OCI-M2 (cell line): Measurements from ENCODE around the gene SETD5.
"Not testable (repeated sequence)": the region's sequence is repeated elsewhere in the genome, so short reads cannot be mapped to it uniquely, and the experiment has no call there.

Source experiments
- DNase-seq: peaks from one replicate; lab custom pipeline; 2025; ENCODE audit not compliant: unreplicated experiment; lab: John Stamatoyannopoulos, UW

SETD5 gene

DNA sequence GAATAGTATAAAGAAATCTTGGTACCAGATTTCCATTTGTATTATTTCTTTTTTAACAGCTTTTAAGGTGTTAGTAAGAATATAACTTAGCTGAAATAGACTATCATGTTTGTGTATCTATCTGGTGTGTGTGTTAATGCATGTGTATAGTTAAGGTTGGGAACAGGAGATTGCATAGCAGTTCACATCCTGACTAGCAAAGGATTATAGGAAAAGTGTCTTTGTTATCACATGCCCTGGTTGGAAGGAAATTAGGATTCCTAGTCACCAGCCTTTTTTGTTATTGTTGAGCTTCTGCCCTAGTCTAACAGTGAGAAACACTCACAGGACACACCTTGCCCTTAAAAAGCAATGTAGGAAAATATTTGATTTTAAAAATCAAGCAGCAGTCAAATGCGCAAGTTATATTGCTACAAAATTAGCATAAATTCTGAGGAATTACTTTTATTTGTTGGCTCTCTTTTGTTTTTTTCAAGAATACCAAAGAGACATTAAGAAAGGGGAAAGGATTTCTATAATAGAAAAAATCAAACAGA lies 58.2 kb downstream of the SETD5 start:
- DNase-seq: no peak

DNA sequence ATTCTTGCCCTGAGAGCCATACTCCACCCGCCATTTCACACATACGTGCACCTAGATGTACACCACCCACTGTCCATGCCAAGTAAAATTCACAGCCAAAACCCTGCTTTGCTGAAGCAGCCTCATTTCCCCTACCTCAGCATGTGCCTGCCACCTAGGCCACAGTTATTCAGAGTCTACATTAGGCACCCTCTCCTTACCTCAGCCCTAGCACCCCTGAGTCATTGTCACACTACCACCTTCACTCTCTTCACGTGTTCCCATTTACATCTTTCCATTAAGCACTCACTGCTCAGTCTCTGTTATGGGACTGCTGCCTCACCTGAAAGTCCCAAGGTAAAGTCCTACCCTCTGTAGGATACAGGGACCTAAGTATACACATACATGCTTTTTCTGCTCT lies 70.0 kb downstream of the SETD5 start:
- no peak for DNase-seq

DNA sequence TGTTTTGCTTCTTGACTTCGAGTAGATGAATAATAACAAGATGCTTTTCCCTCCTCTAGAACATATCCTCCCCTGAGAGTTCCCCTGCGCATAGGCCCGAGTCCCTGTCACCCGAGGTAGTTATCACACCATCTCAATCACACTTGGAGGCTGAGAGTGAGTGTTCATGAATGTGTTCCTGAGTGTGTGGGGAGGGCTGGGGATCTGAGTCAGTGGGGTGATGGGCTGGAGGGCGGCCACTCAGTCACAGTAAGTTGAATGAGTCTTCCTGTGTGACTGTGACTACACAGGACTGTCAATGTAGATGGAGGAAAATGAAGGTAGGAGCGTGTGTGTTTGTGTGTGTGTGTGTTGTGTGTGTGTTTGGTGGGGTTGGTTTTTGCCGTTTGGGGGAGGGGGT lies 71.0 kb downstream of the SETD5 start:
- no peak for DNase-seq

DNA sequence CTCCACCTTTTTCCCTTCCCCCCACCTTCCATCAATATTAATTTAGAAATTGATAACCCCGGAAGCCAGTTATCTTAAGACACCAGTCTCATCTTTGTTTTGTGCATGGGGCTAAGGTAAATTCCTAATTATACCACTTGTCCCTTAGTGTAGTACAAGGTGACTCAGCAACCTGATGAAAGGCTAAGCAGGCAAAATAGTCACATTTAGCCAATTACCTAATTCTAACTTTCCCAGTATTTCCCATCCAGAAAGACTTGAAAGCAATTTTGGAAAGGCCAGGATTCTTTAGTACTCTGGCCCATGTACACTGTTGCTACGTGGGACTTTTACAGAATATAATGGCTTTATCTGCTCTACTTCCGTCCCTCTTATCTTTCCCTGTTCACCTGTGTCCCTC lies 72.6 kb downstream of the SETD5 start:
- DNase-seq: no peak

DNA sequence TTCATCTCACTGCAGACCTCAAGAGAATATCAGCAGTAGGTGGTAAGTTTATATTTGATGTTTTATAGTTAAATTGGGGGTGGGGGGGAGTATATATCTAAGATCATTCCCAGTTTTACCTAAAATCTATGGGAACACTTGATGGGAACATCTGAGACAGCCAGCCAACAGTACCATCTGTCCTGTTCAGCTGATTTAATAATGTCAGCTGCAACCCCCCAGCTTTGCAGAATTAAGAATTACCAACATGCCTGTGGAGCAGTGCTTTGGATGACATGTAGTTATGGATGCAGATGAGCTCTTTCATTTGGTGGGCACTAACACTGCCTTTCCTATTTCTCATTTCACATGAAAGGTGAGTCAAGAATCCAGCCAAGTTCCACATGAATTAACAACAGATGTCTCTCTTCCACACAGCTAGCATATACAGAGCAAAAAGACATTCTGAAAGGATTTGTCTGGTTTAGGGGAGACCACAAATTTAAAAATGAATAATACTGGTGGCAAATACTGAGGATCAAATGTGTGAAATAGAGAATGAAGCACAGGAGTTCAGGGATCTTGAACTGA lies 76.2 kb downstream of the SETD5 start:
- DNase-seq: no peak

DNA sequence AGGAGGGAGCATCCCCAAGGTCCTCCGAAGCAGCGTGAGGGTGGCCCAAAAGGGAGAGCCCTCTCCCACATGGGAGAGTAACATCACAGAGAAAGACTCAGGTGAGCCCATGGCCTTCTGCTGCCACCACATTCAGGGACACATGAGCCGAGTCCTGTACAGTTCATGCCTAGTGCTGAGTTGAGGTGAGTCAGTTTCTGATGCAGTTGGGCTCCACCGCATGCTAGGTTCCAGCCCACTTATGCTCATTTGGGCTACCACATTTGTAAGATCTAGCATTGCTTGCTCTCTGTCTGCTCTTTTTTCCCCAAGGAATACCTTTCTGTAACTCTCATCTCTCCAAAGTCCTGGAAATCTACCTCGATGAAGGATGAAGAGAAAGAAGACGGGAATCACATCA lies 77.1 kb downstream of the SETD5 start:
- no peak for DNase-seq

DNA sequence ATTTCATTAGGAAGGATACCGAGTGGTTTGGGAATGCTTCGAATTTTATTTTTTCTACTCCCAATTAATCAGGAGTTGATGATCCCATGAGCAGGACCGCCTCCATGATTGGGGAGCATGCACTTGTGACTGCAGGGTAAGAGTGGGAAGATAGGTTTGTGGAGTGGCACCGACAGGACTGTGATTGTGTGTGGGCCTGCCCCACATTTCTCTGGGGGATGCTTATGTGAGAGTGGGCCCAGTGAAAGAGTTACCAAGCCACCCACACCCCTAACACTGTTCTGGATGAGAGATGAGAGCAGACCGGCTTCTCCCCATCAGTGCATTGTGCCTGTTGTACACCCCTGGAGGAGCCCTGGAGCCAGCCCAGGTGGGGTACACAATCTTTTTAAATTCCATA lies 79.5 kb downstream of the SETD5 start:
- no peak for DNase-seq

DNA sequence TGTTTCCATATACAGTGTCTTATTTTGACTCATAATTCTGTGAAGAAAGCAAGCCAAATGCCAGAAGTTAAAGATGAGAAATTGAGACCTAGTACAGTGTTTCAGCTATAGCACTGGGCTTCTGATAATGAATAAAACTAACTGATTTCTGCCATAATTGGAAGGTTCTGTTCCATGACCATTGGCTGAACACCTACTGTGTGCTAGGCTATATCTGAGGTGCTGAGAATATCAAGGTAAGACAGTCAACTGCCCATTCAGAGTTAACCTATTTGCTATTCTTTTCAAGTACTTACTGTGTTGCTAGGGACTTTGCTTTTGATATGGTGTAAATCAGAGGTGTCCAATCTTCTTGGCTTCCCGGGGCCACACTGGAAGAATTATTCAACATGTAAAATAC lies 82.8 kb downstream of the SETD5 start:
- DNase-seq: no peak

DNA sequence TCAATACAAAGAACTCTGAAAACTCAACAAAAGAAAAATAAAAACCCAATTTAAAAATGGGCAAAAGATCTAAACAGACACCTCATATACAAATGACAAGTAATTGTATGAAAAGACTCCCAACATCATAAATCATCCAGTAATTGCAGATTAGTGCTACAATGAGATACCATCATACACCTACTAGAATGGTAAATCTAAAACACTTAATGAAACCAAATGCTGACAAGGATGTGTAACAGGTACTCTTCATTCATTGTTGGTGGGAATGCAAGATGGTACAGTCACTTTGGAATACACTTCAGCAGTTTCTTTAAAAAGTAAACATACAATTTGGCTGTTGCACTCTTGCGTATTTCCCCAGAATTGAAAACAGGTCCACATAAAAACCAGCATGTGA lies 87.8 kb downstream of the SETD5 start:
- DNase-seq: no peak

DNA sequence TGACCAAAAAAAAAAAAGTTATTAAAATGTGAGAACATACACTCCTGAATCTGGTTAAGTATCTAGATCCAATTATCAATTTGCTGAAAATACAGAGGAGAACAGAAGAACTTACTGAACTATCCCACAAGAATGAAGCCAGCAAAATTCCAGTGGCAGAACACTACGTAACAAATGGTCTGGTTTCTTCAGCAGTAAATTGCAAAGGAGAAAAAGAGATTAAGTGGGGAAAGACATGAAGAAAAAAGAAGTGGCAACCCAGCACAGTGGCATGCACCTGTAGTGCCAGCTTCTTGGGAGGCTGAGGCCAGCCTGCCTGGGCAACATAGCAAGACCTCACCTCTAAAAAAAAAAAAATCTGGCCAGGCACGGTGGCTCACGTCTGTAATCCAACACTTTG lies 94.1 kb downstream of the SETD5 start:
- no peak for DNase-seq

DNA sequence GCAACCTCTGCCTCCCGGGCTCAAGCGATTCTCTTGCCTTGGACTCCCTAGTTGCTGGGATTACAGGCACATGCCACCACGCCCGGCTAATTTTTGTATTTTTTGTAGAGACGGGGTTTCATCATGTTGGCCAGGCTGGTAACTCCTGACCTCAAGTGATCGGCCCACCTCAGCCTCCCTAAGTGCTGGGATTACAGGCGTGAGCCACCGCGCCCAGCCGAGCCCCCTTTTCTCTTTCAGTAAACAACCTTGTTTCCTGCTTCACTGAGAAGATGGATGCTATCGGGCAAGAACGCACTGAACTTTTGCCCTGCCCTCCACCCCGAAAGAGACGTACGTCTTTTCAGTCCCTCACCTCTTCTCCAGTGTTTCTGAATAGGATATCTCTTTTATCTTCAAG lies 96.6 kb downstream of the SETD5 start:
- not testable (repeated sequence) for DNase-seq

DNA sequence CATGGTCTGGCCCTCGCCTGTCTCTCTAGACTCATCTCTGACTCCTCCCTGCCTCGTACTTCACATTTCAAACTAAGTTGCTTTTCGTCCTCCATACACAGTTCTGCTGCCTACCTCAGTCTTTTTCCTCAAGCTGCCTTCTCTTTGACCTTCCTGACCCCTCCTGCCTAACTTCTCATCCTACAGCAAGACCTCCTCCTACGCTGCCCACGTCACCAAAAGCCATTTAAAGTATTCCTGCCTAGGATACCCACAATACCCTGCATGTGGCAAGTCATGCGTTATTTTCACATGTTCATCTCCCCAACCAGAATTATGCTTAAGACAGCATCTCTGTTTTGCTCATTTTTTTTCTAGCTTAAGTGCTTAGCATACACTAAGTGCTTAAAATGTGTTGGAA lies 99.5 kb downstream of the SETD5 start:
- DNase-seq: no peak

DNA sequence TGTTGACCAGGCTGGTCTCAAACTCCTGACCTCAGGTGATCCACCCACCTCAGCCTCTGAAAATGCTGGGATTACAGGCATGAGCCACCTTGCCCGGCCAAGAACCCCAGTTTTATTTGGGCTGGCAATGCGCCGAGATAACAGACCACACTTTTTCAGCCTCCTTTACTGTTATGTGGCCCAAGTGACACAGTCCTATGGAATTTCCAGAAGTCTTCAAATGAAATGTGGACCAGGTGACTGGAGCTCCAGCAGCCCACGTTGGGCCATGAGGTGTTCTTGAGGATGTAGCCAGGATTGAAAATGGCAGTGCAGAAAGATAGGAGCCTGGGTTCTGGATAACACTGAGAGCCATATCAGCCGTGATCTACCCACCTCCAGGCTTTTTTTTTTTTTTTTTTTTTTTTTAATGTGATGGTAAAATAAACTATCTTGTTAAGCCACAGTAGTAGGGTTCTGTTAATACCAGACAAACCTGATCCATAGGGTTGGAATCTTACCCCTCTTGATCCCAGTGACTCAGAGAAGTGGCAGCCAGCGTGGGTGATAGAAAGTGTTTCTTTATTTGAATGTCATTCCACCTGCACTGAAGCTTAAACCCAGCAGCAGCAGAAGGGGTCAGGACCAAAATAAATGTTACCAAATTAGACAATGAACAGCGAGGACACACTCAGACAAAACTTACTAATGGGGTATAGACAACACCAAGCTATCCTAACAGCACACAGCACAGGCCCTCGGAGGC lies 100.6 kb downstream of the SETD5 start:
- no peak for DNase-seq

DNA sequence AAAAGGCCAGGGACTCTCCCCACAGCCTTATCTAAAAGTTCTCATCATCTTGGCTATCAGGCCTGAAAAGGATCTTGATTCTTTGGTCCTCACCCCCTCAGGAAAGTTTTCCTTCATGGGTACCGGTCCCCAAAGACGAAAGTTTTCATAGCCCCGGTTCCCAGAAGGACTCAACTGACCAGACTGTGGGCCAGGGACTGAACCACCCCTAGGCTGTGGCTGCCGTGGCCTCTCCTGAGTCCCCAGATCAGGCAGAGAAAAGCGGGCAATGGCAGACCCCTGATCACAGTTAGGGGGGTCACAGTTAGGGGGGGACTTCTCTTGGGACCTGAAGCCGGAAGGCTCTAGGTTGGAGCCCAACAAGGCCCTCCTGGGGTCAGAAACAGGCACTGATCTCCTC lies 101.4 kb downstream of the SETD5 start:
- no peak for DNase-seq

DNA sequence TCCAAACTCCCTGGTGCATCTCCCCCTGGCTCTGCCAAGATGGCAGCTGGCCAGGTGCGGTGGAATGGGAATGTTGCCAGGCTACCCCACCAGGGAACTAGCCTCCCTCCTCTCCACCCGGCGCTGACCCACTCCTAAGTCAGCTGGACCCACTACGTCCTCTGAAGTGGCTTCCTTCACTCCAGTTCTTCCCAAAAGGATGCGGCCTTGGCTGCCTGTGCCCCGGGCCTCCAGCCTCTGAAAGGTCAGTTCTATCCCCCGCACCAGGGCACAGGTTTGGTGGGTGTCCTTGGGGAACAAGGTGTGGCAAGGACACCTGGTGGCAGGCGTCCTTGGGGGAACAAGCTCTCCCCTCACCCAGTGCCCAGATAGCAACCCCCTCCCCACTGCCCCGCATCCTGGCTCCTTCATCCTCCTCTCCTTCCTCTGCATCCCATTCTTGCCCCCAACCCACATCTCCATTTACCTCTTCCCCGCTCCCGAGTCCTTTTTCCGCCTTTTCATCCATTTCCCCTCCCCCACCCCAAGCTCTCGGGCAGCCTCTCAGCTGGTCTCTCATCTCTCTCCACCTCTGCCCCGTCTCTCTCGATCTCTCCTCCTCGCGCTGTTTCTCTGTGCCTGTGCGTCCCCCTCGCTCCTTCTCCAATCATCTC lies 102.2 kb downstream of the SETD5 start:
- no peak for DNase-seq

DNA sequence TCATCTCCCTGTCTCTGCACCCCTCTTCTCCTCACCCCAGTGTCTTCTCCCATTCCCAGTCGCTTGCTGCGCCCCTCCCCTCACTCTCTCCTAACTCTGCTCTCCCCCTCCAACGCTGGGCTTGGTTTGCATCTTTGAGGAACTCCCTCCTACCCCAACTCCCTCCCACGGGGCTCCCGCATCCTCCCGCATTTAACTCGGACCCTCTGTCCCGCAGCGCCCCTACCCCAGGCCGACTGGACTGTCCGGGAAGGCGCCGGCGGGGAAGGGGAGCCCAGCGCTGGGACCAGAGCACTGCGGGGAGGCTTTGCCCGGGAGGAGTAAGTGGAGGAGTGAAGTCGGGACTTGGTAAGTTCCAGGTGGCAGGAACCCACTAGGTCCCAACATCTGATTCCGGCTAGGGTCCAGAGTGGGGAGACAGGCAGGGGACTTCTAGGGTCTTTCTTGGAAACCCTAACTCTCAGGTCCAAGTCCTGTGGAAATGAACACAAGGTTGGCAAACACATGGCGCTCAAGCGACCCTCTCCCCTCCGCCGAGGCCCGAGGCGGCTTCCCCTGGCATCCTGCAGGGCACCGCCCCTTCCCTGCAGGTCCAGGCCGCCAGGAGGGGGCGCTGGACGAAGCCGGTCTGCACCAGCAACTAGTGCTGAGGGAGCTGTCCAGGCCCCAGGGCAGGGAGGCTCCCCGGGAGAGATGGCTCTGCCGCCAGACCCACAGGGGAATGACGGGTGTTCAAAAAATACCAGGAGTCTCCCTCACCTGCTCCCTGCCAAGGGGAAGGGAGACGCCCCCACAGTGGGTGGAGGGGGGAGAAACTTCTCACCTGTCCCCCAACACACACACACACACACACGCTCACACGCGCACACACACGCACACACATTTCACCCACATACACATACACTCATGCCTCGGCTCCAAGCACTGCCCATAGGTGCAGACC lies 103.0 kb downstream of the SETD5 start:
- DNase-seq: no peak

DNA sequence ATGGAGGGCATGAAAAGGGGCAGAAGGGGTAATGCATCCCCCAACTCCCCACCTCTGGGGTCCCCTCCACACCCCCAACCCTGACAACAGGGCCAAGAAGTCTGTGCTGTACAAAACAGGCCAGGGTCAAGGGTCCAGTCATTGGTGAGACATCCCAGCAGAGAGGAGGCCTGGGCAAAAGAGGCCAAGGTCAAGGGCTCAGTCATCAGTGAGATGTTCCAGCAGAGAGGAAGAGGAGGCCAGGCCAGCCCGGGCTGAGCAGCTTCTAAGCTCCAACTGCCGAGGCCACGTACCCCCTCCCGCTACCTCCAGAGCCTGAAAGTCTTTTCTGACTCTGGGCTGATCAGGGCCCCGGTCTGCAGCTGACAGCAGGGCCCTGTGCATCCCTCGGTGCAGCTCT lies 103.8 kb downstream of the SETD5 start:
- DNase-seq: no peak

DNA sequence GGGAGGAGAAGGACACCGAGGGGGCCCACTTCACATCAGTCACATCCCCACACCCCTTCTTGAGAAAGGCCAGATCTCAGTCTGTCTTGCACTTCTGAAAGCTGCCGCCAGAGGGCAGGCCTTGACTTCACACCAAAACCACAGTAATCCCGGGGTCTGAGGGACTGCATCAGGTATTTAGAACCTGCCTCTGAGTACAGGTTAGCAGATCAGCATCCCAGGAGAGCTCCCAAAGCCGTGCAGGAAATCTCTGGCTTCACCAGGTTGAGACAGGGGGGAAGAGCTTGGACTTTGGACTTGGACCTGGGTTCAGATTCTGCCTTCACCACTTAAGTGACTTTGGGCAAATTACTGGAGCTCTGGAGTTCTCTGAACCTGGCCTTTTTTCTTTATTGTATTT lies 105.9 kb downstream of the SETD5 start:
- no peak for DNase-seq

DNA sequence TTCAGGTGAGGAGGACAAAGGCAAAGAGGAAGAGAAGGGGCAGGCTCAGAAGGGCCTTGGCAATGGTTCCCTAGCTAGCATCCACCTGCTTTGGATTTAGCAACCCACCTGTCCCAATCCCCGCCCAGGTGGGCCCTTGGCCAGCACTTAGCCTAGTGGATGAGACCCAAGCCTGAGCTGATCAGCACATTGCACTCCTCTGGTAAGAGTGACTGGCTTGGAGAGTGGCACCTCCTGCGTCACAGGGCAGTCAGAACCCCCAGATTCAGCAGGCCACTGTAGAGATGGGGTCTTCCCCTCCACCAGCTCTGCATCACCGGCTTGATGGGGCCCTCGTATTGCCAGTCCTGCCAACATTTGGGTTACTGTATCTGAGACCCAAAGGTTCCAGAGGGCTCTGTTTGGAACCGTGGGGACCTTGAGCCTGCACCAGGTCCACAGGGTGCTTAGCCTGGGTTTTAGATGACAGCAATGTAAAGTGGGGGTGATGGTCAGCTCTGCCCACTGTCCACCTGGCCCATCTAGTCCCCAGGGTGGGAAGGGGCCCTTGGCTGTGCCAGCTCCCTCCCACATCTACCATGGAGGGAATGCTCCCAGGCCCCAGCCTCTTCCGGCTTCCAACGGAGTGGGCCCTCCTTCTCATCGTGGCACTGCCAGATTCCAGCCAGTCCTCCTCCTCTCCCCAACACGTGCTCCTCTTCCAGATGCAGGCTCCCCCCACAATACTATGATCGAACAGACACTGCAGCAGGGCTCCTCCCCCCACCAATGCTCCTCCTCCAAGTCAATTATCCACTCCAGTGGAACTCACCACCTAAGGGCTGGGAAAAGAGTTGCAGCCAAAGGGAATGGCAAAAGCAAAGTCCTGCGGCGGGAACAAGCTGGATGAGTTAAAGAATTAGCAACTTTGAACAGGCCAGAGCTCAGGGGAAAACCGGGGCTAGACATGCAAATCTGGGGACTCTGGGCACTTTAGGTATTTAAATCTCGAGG lies 110.5 kb downstream of the SETD5 start:
- no peak for DNase-seq

DNA sequence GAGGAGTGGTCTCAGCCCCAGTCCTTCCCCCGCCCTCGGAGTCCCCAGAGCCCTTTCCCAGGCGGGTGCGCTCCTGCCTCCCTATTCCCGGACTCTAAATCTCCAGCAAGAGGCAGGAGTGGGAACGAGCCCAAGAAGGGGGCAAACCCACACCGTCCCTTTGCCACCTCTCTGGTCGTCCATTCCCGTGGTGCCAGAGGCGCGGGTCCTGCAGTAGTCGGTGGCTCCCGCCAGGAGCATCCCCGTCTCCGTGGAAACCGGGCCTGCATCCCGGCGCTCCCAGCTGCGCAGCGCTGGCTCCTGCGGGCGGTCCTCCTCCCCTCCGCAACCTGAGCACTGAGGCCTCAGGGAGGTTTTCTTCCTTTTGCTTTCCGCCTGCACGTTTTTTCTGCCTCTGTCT lies 111.4 kb downstream of the SETD5 start:
- DNase-seq: no peak
